ENCODE measurements around the gene TRIM60.

DNA sequence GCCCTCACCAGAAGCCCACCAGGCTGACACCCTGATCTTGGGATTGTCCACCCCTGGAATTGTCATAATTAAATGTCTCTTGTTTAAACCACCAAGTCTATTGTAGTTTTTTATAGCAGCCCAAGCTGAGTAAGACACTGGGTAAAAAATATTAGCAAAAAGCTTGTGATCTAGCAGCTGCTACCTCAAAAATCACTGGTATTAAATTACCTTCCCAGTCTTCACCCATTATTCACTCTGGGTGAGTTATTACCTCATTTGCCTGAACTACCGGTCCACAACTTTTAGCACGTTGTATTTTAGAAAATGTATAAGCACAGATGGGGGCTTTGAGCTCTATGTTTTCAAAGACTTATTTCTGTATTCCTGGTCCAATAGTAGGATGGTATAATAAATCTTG lies 42.3 kb upstream of the TRIM60 start:
- TF ChIP-seq NFYB (CRISPR knock-in tag; IDR thresholded peaks at IDR 0.05) (no peak), FOXA1 (IDR thresholded peaks at IDR 0.05) (no peak), FOXA1 (CRISPR knock-in tag; IDR thresholded peaks at IDR 0.05) (no peak), RFX5 (IDR thresholded peaks at IDR 0.05; ENCODE audit: low read depth, low read length) (no peak), TAF1 (CRISPR knock-in tag; IDR thresholded peaks at IDR 0.05) (no peak), MIXL1 (CRISPR knock-in tag; IDR thresholded peaks at IDR 0.05) (no peak), MEIS1 (CRISPR knock-in tag; IDR thresholded peaks at IDR 0.05; ENCODE audit: borderline replicate concordance) (no peak), FOSL2 (CRISPR knock-in tag; IDR thresholded peaks at IDR 0.05) (no peak), PAWR (CRISPR knock-in tag; IDR thresholded peaks at IDR 0.05; ENCODE audit: borderline replicate concordance) (no peak), HNF4G (IDR thresholded peaks at IDR 0.05; ENCODE audit: borderline replicate concordance, low read depth, low read length) (no peak), HNF4G (CRISPR knock-in tag; IDR thresholded peaks at IDR 0.05; ENCODE audit: borderline replicate concordance, low read depth) (no peak), ZNF24 (IDR thresholded peaks at IDR 0.05) (no peak)
- TF ChIP-seq, protein P1, sequence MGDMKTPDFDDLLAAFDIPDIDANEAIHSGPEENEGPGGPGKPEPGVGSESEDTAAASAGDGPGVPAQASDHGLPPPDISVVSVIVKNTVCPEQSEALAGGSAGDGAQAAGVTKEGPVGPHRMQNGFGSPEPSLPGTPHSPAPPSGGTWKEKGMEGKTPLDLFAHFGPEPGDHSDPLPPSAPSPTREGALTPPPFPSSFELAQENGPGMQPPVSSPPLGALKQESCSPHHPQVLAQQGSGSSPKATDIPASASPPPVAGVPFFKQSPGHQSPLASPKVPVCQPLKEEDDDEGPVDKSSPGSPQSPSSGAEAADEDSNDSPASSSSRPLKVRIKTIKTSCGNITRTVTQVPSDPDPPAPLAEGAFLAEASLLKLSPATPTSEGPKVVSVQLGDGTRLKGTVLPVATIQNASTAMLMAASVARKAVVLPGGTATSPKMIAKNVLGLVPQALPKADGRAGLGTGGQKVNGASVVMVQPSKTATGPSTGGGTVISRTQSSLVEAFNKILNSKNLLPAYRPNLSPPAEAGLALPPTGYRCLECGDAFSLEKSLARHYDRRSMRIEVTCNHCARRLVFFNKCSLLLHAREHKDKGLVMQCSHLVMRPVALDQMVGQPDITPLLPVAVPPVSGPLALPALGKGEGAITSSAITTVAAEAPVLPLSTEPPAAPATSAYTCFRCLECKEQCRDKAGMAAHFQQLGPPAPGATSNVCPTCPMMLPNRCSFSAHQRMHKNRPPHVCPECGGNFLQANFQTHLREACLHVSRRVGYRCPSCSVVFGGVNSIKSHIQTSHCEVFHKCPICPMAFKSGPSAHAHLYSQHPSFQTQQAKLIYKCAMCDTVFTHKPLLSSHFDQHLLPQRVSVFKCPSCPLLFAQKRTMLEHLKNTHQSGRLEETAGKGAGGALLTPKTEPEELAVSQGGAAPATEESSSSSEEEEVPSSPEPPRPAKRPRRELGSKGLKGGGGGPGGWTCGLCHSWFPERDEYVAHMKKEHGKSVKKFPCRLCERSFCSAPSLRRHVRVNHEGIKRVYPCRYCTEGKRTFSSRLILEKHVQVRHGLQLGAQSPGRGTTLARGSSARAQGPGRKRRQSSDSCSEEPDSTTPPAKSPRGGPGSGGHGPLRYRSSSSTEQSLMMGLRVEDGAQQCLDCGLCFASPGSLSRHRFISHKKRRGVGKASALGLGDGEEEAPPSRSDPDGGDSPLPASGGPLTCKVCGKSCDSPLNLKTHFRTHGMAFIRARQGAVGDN (CRISPR knock-in tag; IDR thresholded peaks at IDR 0.05), result no peak
- TF ChIP-seq, protein P2, sequence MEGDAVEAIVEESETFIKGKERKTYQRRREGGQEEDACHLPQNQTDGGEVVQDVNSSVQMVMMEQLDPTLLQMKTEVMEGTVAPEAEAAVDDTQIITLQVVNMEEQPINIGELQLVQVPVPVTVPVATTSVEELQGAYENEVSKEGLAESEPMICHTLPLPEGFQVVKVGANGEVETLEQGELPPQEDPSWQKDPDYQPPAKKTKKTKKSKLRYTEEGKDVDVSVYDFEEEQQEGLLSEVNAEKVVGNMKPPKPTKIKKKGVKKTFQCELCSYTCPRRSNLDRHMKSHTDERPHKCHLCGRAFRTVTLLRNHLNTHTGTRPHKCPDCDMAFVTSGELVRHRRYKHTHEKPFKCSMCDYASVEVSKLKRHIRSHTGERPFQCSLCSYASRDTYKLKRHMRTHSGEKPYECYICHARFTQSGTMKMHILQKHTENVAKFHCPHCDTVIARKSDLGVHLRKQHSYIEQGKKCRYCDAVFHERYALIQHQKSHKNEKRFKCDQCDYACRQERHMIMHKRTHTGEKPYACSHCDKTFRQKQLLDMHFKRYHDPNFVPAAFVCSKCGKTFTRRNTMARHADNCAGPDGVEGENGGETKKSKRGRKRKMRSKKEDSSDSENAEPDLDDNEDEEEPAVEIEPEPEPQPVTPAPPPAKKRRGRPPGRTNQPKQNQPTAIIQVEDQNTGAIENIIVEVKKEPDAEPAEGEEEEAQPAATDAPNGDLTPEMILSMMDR (CRISPR knock-in tag; IDR thresholded peaks at IDR 0.05), result no peak
